Measurements from ENCODE around the gene IL1RL1. TPM values are rescaled to one million over a fixed set of nuclear protein-coding genes. Genes with fewer than 3 reads are reported as not detected.

The IL1RL1 gene
- total RNA-seq, 1 donor from 2014 or later, result not detected

GRCh38 chr2:102385522-102385921 lies 74.2 kb downstream of the IL1RL1 start:
- Mint-ChIP-seq H3K9me3 (ENCODE audit: unreplicated experiment) (peaks cover 20% of the 10 kb centered on the region), H3K4me1 (ENCODE audit: unreplicated experiment) (no peaks in the 10 kb centered on the region), H3K27ac (ENCODE audit: unreplicated experiment) (no peak overlapping the region), H3K36me3 (ENCODE audit: unreplicated experiment) (no peaks in the 10 kb centered on the region), H3K27me3 (ENCODE audit: unreplicated experiment) (peaks cover 12% of the 10 kb centered on the region), H3K4me3 (ENCODE audit: unreplicated experiment) (no peak overlapping the region)
- no peak for TF ChIP-seq CTCF (IDR thresholded peaks at IDR 0.05)
- DNase-seq (ENCODE audit: extremely low spot score, unreplicated experiment), result no peak

DNA sequence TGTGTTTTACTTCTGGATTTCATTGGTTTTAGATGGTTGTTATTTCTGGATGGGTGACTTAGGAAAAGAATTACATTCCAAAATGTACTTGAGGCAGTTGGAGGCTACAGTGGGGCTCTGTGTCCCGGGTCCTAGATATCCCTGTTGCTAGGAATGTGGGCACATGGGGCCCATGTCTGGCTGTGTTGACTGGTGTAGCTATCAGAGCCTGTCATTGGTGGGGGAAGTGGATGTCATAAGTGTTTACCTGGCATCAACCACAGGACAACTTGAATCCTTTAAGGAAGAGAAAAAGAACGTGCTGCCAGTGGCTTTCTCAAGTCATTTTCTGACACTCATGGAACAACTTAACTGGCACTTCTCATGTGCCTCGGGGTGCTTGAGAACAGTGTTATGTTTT lies 74.6 kb downstream of the IL1RL1 start:
- H3K4me1 Mint-ChIP-seq (ENCODE audit: unreplicated experiment), result no peaks in the 10 kb centered on the region
- no peak for TF ChIP-seq CTCF (IDR thresholded peaks at IDR 0.05)

DNA sequence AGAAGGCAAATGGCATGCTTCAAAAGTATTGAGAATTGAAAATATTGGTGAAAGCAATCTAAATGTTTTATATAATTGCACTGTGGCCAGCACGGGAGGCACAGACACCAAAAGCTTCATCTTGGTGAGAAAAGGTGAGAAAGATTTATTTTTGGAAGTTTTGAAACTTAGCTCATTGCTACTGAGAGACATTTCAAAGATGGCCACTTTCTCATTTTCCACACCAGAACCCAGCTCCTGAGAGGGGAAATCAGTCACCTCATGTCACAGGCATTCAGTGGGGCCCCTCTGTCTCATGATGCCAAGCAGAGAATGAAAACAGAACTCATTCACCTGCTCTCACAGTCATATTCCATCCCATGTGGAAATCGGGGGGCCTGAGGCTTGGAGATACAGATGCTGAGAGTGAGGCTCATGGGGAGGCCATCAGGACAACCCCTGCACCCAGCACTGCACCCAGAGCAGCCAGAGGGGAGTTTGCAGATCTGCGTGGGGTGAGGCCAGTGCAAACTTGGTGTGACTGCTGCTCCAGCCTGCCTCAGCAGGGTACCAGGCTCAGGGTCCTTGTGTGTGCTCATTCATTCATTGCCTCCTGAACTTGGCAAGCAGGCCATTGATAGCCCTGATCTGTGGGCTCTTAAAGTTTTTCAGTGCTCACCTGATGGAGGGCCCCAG lies 75.6 kb downstream of the IL1RL1 start:
- Mint-ChIP-seq H3K4me1 (ENCODE audit: unreplicated experiment) (no peaks in the 10 kb centered on the region), H3K36me3 (ENCODE audit: unreplicated experiment) (no peaks in the 10 kb centered on the region), H3K4me3 (ENCODE audit: unreplicated experiment) (no peak overlapping the region), H3K27ac (ENCODE audit: unreplicated experiment) (no peak overlapping the region), H3K27me3 (ENCODE audit: unreplicated experiment) (peaks cover 12% of the 10 kb centered on the region), H3K9me3 (ENCODE audit: unreplicated experiment) (peaks cover 20% of the 10 kb centered on the region)
- TF ChIP-seq CTCF (IDR thresholded peaks at IDR 0.05), result no peak
- no peak for DNase-seq (ENCODE audit: extremely low spot score, unreplicated experiment)

More for the DNA sequence above, 74.6 kb downstream of the IL1RL1 start:
- DNase-seq (ENCODE audit: extremely low spot score, unreplicated experiment), result no peak
- Mint-ChIP-seq H3K27ac (ENCODE audit: unreplicated experiment) (no peak overlapping the region), H3K36me3 (ENCODE audit: unreplicated experiment) (no peaks in the 10 kb centered on the region), H3K27me3 (ENCODE audit: unreplicated experiment) (peaks cover 10% of the 10 kb centered on the region), H3K9me3 (ENCODE audit: unreplicated experiment) (peaks cover 20% of the 10 kb centered on the region), H3K4me3 (ENCODE audit: unreplicated experiment) (no peak overlapping the region)

GRCh38 chr2:102387763-102388546 lies 76.6 kb downstream of the IL1RL1 start:
- TF ChIP-seq CTCF (IDR thresholded peaks at IDR 0.05), result no peak
- no peak for DNase-seq (ENCODE audit: extremely low spot score, unreplicated experiment)
- H3K27me3 Mint-ChIP-seq (ENCODE audit: unreplicated experiment), result peaks cover 16% of the 10 kb centered on the region
- H3K4me1 Mint-ChIP-seq (ENCODE audit: unreplicated experiment), result no peaks in the 10 kb centered on the region
- no peak overlapping the region for H3K4me3 Mint-ChIP-seq (ENCODE audit: unreplicated experiment)
- no peaks in the 10 kb centered on the region for H3K36me3 Mint-ChIP-seq (ENCODE audit: unreplicated experiment)
- no peak overlapping the region for H3K27ac Mint-ChIP-seq (ENCODE audit: unreplicated experiment)
- peaks cover 17% of the 10 kb centered on the region for H3K9me3 Mint-ChIP-seq (ENCODE audit: unreplicated experiment)

GRCh38 chr2:102391565-102391964 lies 80.2 kb downstream of the IL1RL1 start:
- Mint-ChIP-seq H3K9me3 (ENCODE audit: unreplicated experiment) (no peaks in the 10 kb centered on the region), H3K4me3 (ENCODE audit: unreplicated experiment) (no peak overlapping the region), H3K27ac (ENCODE audit: unreplicated experiment) (no peak overlapping the region), H3K27me3 (ENCODE audit: unreplicated experiment) (peaks cover 27% of the 10 kb centered on the region), H3K4me1 (ENCODE audit: unreplicated experiment) (no peaks in the 10 kb centered on the region), H3K36me3 (ENCODE audit: unreplicated experiment) (no peaks in the 10 kb centered on the region)
- no peak for DNase-seq (ENCODE audit: extremely low spot score, unreplicated experiment)
- TF ChIP-seq CTCF (IDR thresholded peaks at IDR 0.05), result no peak

Data from osteocyte (in vitro differentiated cells).